Activated CD4-positive, alpha-beta T cell treated with anti-CD3 and anti-CD28 coated beads, Interleukin-2, Interleukin-4, amounts not matched to agents 100 ng/mL and 50 ng/mL, durations not matched to agents 16 hours and 8 hours (primary cell): ENCODE data around the gene CABP7.

Source experiments
- DNase-seq: peaks from one replicate; pipeline ENCODE4 v3.0.0-alpha.2; 2020; ENCODE audit warnings: low spot score

Gene CABP7

GRCh38 chr22:29702000-29702930 lies 17.5 kb upstream of the CABP7 start:
- no peak for DNase-seq

- DNase-seq = no peak
Measured at GRCh38 chr22:29702931-29703501, 16.8 kb upstream of the CABP7 start.

DNA sequence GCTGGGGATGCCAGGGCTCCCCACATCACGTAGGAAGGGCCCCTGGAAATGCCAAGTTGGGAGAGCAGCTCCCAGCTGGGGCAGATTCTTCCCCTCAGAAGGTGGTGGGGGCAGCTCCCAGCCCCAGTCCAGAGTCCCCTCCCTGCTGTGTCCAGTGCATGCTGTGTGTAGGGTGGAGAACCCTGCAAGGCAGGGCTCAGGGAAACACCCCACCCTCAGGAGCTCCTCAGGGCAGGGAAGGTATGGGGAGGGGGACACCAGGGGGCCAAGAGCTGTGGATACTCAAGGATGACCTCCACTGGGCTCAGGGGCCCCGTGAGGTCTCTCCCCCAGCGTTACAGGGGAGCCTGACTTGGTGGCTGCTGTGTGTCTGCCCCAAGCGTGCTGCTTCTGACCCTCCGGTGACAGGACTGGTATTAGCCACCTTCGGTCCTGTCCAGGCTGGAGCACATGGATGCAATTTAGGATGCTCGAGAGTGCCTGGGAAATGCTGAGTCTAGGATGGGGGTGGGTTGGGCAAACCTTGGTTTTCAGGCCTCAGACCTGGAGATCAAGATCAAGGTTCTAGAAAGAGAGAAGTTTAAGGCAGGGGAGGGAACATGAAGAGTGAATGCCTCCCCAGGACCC lies 16.1 kb upstream of the CABP7 start:
- DNase-seq = no peak

DNA sequence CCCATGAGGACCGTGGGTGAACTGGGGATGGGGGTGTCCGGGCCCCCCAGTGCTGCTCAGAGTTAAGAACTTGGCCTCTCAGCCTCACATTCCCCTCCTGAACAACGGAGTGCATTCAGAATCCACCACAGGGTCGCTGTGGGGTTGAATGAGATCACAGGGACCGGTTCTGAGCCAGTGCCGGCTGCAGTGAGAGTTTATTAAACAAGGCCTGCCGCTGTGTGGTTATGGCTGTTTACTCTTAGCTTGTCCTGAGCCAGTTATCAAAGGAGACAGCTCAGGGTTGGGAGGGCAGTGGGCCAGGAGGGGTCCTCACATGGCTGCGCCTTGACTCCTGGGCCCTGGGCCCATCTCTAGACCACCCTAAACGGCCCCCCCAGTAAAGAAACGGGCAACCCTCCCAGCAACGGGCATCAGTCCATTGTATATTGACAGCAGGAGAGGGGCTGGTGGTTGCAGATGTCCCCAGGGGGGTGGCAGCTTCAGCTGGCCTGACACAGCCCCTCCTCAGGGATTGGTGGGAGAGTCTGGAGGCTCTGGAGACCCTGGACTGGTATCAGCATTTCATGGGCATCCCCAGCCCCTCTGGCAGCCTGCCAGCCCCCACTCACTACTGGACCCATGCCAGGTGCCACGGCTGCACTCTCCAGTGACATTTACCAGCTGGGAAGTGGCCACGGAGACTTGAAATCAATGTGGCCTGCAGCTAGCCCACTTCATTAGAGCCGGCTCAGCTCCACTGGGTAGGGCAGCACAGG lies 15.1 kb upstream of the CABP7 start:
- no peak for DNase-seq

DNA sequence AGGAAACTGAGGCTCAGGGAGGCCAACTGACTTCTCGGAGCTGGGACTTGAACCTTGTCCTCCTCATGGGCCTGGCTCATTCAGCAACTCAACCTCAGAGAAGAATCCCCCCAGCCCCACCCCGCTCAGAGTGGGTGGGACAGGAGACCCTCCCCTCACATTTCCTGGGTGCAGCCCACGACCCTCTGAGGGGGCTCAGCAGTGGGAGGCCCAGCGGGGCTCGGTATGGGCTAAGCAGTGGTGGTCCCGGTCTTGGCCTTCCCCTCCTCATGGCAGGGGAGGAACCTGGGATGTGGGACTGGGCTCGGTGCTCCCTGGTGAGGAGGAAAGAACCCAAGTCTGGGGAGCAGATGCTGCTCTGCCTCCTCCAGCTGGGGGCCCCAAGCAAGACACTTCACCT lies 14.2 kb upstream of the CABP7 start:
- DNase-seq = no peak

- no peak for DNase-seq
Measured at GRCh38 chr22:29706486-29706885, 13.3 kb upstream of the CABP7 start.

DNA sequence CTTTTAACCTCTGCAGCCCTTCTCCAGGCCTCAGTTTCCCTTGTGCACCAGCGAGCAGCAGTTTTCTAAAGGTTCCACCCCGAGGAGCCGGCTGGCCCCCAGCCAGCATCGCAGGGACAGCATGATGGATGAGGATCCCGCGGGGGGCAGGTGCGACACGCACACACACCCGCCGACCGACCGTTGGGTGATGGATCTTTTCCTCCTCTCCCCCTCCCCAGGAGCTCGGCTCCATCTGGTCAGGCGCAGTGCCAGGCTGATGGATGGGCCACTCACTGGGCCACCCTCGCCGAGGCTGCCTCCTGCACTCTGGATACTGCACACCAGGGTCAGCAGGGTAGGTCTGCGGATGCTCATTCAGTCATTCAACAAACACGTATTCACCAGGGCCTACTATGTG lies 12.8 kb upstream of the CABP7 start:
- no peak for DNase-seq

DNA sequence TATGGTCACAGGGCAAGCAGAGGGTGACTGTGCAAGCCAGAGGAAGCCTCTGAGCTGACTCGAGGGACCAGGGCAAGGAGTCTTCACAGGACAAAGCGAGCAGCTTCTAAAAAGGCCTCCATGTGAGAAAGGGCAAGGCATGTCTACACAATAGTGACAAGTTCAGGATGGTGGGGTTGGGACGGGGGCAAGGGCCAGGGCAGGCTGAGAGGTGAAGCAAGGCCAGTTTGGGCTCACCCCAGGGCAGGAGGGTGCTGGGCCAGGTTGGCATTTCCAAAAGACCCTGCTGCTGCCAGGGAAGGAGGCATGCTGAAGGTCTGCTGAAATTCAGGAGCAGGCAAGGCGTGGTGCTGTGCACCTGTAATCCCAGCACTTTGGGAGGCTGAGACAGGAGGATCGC lies 12.3 kb upstream of the CABP7 start:
- DNase-seq = no peak

- no peak for DNase-seq
Measured at GRCh38 chr22:29710193-29710592, 9.6 kb upstream of the CABP7 start.

DNA sequence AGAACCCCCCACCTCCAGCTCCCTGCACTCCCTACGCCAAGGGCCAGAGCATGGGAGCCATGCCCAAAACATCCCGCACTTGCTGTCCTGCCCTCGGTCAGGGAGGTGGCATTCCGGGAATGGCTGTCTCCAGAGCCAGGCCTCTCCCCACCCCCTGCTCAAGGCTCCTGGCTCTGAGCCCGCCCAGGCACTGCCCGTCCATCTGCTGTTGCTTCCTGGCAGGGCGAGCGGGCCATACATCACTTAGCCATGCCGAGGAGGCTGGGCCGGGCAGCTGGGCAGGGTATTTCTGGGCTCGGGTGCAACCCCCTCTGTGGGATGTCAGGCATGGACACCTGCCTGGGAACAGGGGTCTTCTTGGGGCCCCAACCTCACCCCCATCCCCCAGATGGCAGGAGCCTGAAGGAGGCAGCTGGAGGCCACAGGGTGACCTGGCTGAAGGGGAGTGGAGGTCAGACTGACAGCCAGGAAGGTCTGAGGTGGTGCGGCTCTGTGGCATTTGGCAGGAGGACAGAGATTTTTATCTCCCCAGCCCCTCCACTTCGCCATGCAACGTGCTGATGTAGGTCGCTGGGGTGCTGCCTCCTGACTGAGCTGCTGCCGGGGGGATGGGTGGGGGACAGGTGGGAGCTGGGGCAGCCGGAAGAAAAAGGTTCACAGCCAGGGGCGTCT lies 8.7 kb upstream of the CABP7 start:
- no peak for DNase-seq

DNA sequence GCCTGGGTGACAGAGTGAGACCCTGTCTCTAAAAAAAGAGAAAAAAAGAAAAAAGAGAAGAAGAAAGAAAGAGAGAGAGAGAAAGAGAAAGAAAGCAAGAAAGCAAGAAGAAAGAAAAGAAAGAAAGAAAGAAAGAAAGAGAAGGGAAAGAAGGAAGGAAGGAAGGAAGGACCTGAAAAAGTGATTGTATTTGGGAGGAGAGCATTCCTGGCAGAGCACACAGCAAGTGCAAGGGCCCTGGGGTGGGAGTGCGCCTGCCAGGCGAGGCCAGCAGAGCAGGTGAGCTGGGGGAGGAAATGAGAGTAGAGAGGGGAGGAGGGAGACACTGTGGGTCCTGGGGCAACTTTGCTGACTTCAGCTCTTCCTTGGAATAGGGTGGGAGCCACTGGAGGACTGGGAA lies 7.7 kb upstream of the CABP7 start:
- no peak for DNase-seq

DNA sequence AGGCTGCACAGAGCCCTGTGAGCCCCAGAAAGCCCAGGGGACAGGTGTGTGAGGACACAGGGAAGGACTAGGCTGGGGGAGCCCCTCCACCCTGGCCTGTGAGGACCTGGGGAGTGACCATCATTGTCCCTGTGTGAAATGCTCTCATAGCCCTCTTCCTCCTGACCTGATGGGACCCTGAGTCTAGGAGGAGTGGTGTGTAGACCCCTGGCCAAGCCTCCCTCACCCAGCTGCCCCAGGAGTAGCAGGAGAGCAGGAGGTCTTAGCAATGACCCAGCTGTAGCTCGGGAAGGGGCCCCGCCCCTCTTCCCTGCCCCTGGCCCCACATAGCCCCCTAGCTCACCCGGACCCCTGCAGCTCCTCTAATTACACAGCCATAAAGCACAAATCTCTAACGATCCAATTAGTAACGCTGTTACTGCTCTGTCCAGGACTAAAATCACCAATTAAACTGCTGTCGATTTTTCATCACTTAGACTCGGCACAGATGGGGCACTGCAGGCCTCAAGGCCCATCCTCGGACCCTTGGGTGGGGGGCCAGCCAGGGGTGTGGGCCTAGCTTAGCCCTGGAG lies 6.6 kb upstream of the CABP7 start:
- no peak for DNase-seq

DNA sequence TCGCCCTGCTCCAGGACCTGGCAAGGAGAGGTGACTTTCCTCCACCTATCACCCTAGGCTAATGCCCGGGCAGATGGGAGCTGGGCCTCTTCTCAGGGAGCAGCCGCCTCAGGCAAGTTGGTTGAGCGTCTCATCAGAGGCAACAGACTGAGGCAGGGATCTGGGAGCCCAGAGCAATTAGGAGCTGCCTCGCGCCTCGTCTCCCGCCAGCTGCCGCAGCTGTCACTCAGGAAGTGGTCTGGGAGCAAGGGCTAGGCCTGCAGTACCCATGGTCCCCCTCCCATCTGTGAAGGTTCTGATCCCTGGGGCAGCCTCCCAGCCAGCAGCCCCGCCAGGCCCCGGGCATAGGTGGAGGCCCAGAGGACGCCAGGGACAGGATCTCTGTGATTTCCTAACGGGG lies 4.6 kb upstream of the CABP7 start:
- no peak for DNase-seq

DNA sequence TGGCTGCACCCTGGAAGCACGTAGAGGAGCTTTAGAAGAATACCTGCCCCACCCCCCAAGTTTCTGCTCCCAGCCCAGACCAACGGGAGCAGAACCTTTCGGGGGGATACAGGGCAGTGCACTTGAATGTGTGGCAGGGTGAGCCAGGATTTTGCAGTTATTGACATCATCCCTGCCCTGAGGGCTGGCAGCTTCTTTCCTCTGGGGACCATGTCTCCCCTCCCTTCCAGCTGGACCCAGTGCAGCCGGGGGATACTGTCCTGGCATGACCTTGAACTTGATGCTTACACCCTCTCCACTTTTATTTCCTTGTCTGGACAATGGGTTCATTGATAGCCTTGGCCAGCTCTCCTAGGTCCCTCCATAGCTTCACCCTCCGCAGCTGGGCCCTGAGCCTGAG lies 4.1 kb upstream of the CABP7 start:
- DNase-seq = no peak

GRCh38 chr22:29716814-29717545 lies 2.8 kb upstream of the CABP7 start:
- peak; percentile 8 for DNase-seq

- no peak for DNase-seq
Measured at GRCh38 chr22:29717789-29718188, 2.0 kb upstream of the CABP7 start.

GRCh38 chr22:29718949-29719898 lies 579 bp upstream of the CABP7 start:
- no peak for DNase-seq

GRCh38 chr22:29720811-29721323 lies 1.1 kb downstream of the CABP7 start:
- DNase-seq = no peak

DNA sequence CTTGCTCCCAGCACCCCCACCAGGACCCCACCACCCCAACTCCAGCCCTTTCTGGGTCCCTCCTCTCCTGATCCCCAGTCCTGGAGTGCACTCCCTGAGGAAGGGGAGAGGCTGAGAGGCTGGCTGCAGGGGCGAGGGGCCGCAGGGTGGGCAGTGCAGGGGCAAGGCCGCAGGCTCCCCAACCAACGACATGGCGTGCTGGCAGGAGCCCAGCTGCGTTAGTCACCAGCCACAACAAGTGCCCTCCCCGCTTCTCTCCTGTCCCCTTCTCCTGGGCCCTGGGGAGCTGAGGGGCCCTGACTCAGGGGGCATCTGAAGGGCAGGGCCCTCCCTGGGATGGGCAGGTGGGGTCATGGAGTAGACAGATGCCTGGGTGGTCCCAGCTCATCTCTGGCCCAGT lies 2.3 kb downstream of the CABP7 start:
- no peak for DNase-seq

DNA sequence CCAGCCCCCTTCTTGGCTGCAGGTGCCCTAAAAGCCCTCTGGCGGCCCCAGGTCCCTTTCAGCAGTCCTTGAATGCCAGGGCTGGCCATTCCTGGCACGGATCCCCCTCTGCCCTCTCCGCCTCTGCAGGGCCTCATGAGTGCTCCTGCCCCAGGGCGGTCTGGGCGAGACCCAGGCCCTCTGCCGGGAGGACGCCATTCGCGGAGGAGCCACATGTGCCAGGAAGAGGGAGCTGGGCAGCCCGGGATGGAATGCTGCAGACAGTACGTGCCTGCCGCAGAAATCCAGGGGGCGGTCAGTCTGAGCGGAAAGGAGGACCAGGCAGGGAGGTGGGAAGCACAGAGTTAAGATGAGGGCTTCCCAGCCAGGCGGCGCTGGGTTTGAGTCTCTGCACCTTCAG lies 2.8 kb downstream of the CABP7 start:
- no peak for DNase-seq
